Measurements from ENCODE around the gene DUS4L. TPM values are rescaled to one million over a fixed set of nuclear protein-coding genes. Genes with fewer than 3 reads are reported as not detected.

The DUS4L gene
- polyA plus RNA-seq, 1 donor from 2014 or later = 24.2 TPM

GRCh38 chr7:107528461-107528860 is 35.3 kb upstream of the DUS4L start:
- no peaks in the 10 kb centered on the region for H3K9me2 ChIP-seq (ENCODE audit: insufficient read depth, low read length)

GRCh38 chr7:107530751-107531150 is 33.0 kb upstream of the DUS4L start:
- no peaks in the 10 kb centered on the region for H3K27me3 ChIP-seq (ENCODE audit: insufficient read depth, low read depth, low read length)
- H3K27ac ChIP-seq (ENCODE audit: low read length) = no peak overlapping the region
- no peaks in the 10 kb centered on the region for H3K79me2 ChIP-seq (replicated peaks; ENCODE audit: insufficient read depth, low read length)
- no peak overlapping the region for H3K9ac ChIP-seq (ENCODE audit: low read length)
- no peak overlapping the region for H3K4me2 ChIP-seq (ENCODE audit: low read length)
- H3K9me3 ChIP-seq (ENCODE audit: low read length) = no peaks in the 10 kb centered on the region
- TF ChIP-seq EZH2 (IDR thresholded peaks at IDR 0.05; ENCODE audit: borderline replicate concordance, insufficient read depth, low read length, poor library complexity, severe bottlenecking) (no peak), TAF1 (IDR thresholded peaks at IDR 0.05; ENCODE audit: low read depth) (no peak), CTCF (IDR thresholded peaks at IDR 0.05; ENCODE audit: poor library complexity, severe bottlenecking) (no peak), REST (IDR thresholded peaks at IDR 0.05; ENCODE audit: borderline replicate concordance) (no peak), EP300 (conservative IDR thresholded peaks at IDR 0.05; ENCODE audit: poor library complexity, severe bottlenecking) (no peak), RAD21 (conservative IDR thresholded peaks at IDR 0.05) (no peak), POLR2AphosphoS5 (IDR thresholded peaks at IDR 0.05) (no peak)
- no peak overlapping the region for H2AFZ ChIP-seq (ENCODE audit: low read depth, low read length)
- H3K36me3 ChIP-seq (ENCODE audit: insufficient read depth, low read length) = no peaks in the 10 kb centered on the region
- no peaks in the 10 kb centered on the region for H4K20me1 ChIP-seq (ENCODE audit: insufficient read depth)
- H3K4me3 ChIP-seq (ENCODE audit: low read length) = no peak overlapping the region
- H3F3A ChIP-seq (ENCODE audit: insufficient read depth, low read length, poor library complexity, severe bottlenecking) = no peaks in the 10 kb centered on the region
- H3K9me2 ChIP-seq (ENCODE audit: insufficient read depth, low read length) = no peaks in the 10 kb centered on the region

More at GRCh38 chr7:107528461-107528860, 35.3 kb upstream of the DUS4L start:
- Histone ChIP-seq H3K4me3 (ENCODE audit: low read length) (no peak overlapping the region), H3K27me3 (ENCODE audit: insufficient read depth, low read depth, low read length) (no peaks in the 10 kb centered on the region), H3K9ac (ENCODE audit: low read length) (no peak overlapping the region), H4K20me1 (ENCODE audit: insufficient read depth) (no peaks in the 10 kb centered on the region), H3F3A (ENCODE audit: insufficient read depth, low read length, poor library complexity, severe bottlenecking) (no peaks in the 10 kb centered on the region), H3K79me2 (replicated peaks; ENCODE audit: insufficient read depth, low read length) (no peaks in the 10 kb centered on the region), H3K36me3 (ENCODE audit: insufficient read depth, low read length) (no peaks in the 10 kb centered on the region), H3K9me3 (ENCODE audit: low read length) (no peaks in the 10 kb centered on the region), H3K27ac (ENCODE audit: low read length) (no peak overlapping the region), H3K4me2 (ENCODE audit: low read length) (no peak overlapping the region), H2AFZ (ENCODE audit: low read depth, low read length) (no peak overlapping the region)
- TF ChIP-seq SMC3 (conservative IDR thresholded peaks at IDR 0.05; ENCODE audit: poor library complexity) (no peak), EZH2 (IDR thresholded peaks at IDR 0.05; ENCODE audit: borderline replicate concordance, insufficient read depth, low read length, poor library complexity, severe bottlenecking) (no peak), RAD21 (conservative IDR thresholded peaks at IDR 0.05) (no peak), REST (IDR thresholded peaks at IDR 0.05; ENCODE audit: borderline replicate concordance) (no peak), EP300 (conservative IDR thresholded peaks at IDR 0.05; ENCODE audit: poor library complexity, severe bottlenecking) (no peak), CTCF (IDR thresholded peaks at IDR 0.05; ENCODE audit: poor library complexity, severe bottlenecking) (no peak)

All from neural cell (in vitro differentiated cells).